ENCODE results near the gene CELF2.

Gene CELF2

GRCh38 chr10:11255796-11256444 is 238.2 kb downstream of the CELF2 start:
- in situ Hi-C loops (cut with HindIII; ENCODE audit: low sequenced_read_pairs) = no loop called here
- DNase-seq (ENCODE audit: low read depth) = no peak
- TF ChIP-seq CTCF (IDR thresholded peaks at IDR 0.05; ENCODE audit: low read depth, low read length, missing control alignments) = no peak
- no peak overlapping the region for H3K4me3 ChIP-seq (ENCODE audit: low read depth, low read length)

- no peak for DNase-seq (ENCODE audit: low read depth)
- in situ Hi-C loops (cut with HindIII; ENCODE audit: low sequenced_read_pairs) = no loop called here
- no peak overlapping the region for H3K4me3 ChIP-seq (ENCODE audit: low read depth, low read length)
- no peak for TF ChIP-seq CTCF (IDR thresholded peaks at IDR 0.05; ENCODE audit: low read depth, low read length, missing control alignments)
These were observed 239.2 kb downstream of the CELF2 start for GRCh38 chr10:11256896-11257295.

GRCh38 chr10:11257440-11258090 is 239.9 kb downstream of the CELF2 start:
- TF ChIP-seq CTCF (IDR thresholded peaks at IDR 0.05; ENCODE audit: low read depth, low read length, missing control alignments) = no peak
- DNase-seq (ENCODE audit: low read depth) = no peak
- in situ Hi-C loops (cut with HindIII; ENCODE audit: low sequenced_read_pairs) = no loop called here
- H3K4me3 ChIP-seq (ENCODE audit: low read depth, low read length) = no peak overlapping the region

- DNase-seq (ENCODE audit: low read depth) = no peak
- no peak for TF ChIP-seq CTCF (IDR thresholded peaks at IDR 0.05; ENCODE audit: low read depth, low read length, missing control alignments)
- in situ Hi-C loops (cut with HindIII; ENCODE audit: low sequenced_read_pairs) = no loop called here
- H3K4me3 ChIP-seq (ENCODE audit: low read depth, low read length) = no peak overlapping the region
These were observed 242.5 kb downstream of the CELF2 start for GRCh38 chr10:11260170-11260569.

GRCh38 chr10:11261143-11261542 is 243.5 kb downstream of the CELF2 start:
- in situ Hi-C loops (cut with HindIII; ENCODE audit: low sequenced_read_pairs) = no loop called here
- H3K4me3 ChIP-seq (ENCODE audit: low read depth, low read length) = no peak overlapping the region
- no peak for TF ChIP-seq CTCF (IDR thresholded peaks at IDR 0.05; ENCODE audit: low read depth, low read length, missing control alignments)
- no peak for DNase-seq (ENCODE audit: low read depth)

GRCh38 chr10:11261687-11262493 is 244.2 kb downstream of the CELF2 start:
- no peak for DNase-seq (ENCODE audit: low read depth)
- no peak overlapping the region for H3K4me3 ChIP-seq (ENCODE audit: low read depth, low read length)
- TF ChIP-seq CTCF (IDR thresholded peaks at IDR 0.05; ENCODE audit: low read depth, low read length, missing control alignments) = no peak
- in situ Hi-C loops (cut with HindIII; ENCODE audit: low sequenced_read_pairs) = no loop called here
